ENCODE measurements around the gene OR56A4.
A peak's percentile ranks its signal among the peaks of the same experiment; 100 is the strongest.

OR56A4 gene, protein sequence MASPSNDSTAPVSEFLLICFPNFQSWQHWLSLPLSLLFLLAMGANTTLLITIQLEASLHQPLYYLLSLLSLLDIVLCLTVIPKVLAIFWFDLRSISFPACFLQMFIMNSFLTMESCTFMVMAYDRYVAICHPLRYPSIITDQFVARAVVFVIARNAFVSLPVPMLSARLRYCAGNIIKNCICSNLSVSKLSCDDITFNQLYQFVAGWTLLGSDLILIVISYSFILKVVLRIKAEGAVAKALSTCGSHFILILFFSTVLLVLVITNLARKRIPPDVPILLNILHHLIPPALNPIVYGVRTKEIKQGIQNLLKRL

DNA sequence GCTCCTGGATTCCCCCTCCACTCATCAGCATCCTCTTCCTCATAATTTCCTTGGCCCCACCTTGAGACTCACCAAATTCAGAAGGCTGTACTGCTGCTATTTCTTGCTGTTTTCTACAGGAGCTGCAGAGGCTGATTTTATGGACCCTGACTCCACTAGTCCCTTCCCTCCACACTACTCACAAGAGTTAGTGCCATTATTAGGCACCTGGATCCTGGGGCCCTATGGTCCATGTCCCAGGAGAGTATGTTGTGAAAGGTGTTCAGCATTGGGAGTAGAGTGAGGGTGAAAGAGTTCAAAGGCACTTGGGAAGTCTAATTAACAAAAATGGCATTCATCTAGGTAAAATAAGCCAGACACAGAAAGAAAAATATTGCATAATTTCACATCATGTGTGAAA is at the start of gene OR56A4:
Gene OR56A4 (minus strand): TSS at position 101 of the 400 bp plus-strand sequence. CDS start 3,954 bp downstream, outside the sequence.
- no peak for DNase-seq

DNA sequence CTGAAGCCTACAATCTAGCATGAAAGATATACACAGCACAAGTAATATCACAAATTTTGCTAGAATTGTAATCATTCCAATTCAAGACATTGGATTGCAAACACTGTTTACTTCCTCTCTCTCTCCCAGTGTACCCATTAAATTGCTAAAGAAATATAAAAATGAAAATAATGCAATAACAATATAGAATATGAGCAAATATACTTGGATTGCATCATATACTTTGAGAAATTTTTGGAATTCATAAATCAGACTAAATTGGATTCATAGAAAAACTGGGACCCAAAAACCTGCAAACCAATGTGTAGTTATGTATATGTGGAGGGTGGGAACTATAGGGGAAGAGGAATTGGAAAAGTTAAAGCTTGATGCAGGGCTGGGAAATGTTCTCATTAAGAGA is 48.8 kb upstream of the OR56A4 start:
- DNase-seq = no peak

DNA sequence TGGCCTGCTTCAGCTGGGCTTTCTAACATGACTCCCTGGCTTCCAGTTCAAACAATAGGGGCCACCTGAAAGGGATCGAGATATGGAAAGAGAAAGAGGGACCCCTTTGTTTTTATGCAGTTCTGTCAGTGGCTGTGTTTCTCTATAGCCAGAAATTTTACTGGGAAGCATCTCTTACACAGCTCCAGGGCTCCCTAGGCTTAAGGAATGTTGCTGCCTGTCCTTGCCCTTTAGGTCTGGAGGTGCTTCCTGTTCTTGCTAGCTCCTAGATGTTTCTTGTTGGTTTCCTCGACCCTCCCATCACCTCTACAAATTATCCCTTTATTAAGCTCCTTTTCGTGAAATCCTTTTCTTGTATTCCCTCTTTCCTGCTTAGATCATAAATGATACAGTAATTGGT is 45.6 kb upstream of the OR56A4 start:
- DNase-seq = no peak

DNA sequence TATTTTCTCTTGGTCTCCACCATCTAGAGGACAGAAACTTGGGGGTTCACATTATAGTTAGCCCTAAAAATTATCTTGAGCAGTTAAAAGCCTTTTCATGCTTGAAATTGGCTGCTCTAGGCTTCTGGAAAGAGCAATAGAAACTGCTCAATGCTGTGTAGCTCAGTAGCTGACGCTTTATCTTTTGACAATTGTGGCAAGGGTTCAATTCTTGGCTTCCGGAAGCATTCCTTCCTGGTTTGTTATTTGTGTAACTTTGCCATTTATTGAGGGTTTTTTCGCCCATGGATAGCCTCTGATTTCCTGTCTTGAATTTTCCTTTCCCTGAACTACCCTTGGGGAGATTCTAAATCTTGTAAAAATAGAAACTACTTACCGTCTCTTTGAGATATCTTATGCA is 34.1 kb upstream of the OR56A4 start:
- no peak for DNase-seq

DNA sequence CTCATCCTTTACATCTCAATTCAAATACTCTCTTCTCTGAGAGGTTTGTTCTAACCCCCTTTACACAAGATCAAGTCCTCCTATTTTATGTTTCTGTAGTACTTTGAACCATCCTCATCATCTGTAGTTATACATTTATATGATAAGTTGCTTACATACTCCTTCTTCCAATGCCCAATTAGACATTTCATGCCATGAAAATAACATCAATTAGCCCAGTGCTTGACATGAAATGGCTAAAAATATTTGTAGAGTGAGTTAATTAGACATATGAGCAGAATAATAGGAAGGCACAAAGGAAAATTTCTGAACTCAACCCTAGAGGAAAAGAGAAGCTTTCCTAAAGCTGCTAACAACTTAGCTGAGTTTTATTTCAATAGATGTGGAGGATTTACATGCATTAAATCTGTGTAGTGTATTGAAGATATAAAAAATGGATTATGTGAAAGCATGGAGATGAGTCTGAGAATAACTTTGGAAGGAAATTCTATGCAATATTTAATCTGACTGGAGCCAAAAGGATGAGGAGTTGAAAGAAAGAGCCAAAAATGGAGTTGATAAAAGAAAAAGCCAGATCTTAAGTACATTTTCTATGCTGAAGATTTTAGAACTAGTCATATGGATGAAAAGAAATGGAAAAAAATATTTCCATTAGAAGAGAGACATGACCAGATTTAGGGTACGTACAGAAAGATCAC is 24.1 kb upstream of the OR56A4 start, which contains the start of gene OR56A1:
Gene OR56A1 (minus strand): TSS at position 51 of the 698 bp plus-strand sequence. CDS start 3,066 bp downstream, outside the sequence.
- DNase-seq = no peak

DNA sequence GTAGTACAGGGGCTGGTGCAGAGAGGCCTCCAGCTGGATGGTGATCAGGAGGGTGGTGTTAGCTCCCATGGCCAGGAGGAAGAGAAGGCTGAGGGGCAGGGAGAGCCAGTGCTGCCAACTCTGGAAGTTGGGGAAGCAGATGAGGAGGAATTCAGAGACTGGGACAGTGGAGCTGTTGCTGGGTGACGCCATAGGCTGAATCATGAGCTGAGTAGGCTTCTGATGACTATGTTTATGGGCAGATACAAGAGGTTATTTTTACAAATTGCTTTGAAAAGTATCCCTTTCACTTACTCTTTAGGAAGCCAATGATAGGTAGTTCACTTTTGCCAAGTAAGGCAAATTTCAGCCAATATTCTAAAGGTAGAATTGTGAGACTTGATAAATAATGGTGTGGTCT is 20.8 kb upstream of the OR56A4 start:
- no peak for DNase-seq

DNA sequence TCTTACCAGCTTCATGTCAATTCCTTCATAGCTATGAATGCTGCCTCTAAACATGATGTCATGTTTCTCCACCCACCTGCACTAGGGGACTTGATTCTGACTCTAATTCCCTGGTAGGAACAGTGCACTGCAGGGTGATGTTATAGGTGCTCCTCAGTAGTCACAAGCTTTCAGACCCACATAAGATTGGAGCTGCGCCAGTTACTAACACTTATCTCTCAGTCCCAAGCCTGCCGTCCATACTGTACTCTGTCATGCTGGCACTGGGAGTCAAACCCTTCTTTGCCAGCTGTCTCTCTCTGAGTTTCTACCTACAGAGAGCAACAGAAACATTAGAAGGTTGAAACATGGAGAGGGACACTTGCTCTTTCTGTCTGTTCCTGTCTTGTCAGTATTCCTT is 18.3 kb upstream of the OR56A4 start:
- DNase-seq = no peak

DNA sequence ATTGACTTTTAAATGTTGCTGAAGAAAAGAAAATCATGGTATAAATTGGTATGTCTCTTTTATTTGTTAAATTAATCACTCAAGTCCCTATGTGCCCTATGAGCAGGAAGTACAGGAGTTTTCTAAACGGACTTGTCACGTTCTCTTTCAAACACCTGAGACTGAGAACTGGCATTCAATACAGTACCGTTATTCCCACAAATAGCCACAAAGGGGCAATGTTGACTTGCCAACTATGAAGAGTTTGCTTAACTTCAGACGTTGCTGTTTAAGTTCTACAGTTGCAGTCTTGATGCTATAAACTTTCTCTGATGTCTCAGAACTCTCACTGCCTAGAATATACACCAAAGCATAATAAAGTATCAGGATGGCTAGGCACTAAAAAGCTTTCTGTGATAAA is 16.2 kb upstream of the OR56A4 start:
- peak in 2 of 51 donors; percentile 0 to 26 for DNase-seq

DNA sequence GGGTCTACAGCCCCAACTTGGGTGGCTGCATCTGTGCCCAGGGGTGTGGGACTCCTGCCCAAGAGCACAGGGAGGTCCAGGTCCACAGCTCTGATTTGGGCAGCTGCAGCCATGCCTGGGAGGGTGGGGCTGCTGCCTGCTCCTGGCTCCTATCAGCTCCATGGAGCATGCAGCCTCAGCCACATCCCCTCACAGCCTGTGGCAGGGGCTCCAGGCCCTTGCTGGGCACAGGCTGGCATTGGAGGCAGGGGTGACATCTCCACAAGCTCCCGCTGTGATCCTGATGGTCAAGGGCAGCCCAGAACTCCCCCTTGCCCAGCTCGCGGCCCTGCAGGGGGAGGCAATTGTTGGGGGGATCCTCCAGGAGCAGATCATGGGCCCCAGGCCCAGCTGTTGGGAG is 6.3 kb upstream of the OR56A4 start:
- no peak for DNase-seq

DNA sequence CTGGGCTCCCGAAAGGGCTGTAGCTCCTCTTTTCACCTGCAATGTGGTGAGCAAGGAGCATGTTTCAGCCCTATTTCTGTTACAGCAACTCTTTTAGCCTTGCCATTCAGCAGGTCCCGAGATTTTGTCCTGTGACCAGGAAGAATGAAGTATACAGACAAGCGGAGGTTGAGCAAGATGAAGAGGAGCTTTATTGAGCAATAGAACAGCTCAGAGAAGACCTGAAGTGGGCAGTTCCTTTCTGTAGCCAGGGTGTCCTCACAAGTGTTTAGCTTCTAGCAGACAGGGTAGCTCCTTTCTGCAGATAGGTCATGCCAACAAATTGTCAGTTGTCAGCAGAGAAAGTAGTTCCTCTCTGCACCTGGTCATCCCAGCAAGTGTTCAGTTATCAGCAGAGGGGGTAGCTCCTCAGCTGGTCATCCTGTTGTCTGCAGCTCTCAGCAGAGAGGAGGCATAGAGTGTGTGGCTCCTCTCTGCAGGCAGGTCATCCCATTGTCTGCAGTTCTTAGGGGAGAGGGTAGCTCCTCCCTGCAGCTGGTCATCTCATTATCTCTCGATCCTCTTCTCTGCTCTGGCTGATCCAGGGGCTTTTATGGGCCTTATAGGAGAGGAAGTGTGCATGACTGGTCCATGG is 5.4 kb upstream of the OR56A4 start:
- DNase-seq = no peak

DNA sequence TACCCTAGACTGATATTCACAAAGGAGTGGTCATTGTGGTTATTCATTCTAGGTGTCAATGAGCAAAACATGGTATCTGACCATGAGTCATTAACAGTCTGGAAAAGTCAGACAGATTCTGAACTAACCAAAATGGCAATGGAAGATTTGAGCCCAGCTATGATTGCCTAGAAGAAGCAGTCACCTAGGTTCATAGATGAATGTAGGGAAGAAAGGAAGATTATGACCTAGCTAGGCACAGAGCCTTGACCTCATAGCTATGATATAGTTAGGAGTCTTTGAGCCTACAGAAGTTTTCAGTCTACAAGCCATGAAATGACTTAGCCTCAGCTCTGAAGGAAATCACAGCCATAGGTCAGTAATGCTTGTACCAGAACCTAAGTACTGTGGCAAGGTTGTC is 351 bp downstream of the OR56A4 start:
- no peak for DNase-seq

DNA sequence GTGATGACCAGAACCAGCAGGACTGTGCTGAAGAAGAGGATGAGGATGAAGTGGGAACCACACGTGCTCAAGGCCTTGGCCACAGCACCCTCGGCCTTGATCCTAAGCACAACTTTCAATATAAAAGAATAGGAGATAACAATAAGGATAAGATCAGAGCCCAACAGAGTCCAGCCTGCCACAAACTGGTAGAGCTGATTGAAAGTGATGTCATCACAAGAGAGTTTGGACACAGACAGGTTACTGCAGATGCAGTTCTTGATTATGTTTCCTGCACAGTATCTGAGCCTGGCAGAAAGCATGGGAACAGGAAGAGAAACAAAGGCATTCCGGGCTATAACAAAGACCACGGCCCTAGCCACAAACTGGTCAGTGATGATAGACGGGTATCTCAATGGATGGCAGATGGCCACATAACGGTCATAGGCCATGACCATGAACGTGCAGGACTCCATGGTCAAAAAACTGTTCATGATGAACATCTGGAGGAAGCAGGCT is 4.5 kb downstream of the OR56A4 start:
- DNase-seq = no peak

DNA sequence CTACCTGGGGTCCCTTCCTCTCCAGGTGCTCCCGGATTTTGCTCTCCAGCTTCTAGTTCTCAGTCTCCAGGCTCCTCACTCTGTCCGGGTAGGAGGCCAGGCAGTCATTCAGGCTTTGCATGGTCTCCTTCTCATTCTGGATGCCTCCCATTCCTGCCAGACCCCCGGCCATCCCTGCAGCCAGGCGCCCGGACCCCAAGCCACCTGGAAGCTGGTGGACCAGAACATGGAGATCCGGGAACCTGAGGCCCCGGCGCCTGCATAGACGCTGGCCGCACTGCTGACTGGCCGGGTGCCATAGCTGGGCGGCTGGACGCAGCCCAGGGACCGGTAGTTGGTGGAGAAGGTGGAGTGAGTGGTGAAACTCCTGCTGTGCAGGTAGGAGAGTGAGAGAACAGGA is 12.0 kb downstream of the OR56A4 start:
- DNase-seq = no peak

DNA sequence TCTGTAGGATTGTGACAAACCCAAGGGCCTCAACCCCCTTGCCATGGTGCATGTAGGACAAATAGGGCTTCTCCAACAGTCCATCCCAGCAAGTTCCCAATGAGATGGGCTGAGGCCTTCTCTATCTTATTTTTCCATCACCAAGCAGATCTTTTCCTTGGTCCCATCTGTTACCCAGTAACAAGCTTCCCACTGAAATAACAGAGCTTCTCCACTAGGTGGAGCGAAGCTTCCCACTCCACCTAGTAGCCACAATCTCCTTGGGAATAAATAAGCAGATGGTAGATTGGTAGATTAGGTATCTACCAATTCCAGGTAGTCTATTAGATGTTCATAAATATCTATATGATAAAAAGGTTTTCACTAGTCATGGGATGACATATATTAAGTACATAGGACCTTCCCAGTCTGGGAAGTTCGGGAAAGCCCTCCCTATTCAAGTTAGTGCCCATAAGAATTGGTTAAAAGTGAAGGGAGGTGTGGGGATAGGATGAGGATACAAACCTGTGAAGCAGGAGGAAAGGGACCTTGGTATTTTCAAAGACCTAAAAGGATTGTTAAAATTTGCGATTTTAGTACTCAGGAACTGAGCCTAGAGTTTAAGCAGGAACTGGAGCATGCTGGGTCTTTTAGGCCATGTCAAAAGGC is 14.0 kb downstream of the OR56A4 start:
- no peak for DNase-seq

DNA sequence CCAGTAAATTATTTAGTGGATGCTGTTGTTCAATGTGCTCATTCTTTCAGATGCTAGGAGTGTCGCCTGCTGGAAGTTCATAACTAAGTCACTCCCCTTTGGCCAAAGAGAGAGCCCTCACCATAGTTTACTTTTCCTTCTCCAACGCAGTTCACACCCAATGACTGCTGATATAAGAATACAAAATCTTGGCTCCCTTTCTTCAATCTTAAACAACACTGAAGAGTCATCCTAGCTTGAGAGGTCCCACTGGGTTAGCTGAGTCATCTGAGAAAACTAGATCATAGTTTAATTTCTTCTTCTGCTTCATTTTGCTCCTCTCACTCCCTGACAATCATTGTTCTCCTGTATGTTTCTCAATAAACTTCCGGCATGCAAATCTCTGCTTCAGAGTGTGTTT is 14.6 kb downstream of the OR56A4 start:
- DNase-seq = no peak

DNA sequence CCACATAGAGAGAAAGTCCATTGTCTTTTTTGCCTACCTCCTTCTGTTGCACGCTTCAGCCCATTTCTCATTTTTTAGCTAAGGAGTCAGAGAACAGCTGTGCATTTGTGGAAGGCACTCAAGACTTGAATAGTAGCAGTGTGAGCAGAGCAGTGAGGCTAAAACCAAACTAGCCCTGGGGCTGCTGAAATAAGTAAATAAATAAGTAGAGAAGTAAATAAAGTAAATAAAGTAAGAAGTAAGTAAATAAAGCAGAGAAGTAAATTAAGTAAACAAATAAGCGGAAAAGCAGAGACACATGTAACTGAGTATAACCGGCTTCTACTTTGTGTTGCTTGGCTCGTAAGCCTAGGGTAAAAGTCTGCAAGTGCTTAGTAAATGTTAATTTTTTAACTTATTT is 17.5 kb downstream of the OR56A4 start:
- no peak for DNase-seq

DNA sequence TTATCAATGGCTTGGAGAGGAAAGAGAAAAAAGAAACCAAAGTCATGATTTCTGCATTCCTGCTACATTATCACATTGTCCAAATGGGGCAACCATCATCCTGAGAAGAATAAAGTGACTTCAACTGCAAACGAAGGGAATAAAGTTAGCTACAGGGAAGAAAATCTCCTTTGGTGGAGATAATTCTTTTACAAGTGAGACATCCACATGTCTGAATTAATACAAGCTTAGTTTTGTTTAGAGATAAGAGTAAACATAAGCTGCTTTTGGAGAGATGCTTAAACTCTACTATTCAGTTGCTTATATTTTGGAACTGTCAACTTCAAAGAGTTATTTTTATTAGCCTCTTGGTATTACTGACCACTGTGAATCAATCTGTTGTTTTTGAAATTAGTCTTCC is 19.9 kb downstream of the OR56A4 start, which contains the start of gene OR52L1:
Gene OR52L1 (minus strand): TSS at position 101 of the 400 bp plus-strand sequence. CDS start 55 bp downstream, at position 46.
- no peak for DNase-seq

DNA sequence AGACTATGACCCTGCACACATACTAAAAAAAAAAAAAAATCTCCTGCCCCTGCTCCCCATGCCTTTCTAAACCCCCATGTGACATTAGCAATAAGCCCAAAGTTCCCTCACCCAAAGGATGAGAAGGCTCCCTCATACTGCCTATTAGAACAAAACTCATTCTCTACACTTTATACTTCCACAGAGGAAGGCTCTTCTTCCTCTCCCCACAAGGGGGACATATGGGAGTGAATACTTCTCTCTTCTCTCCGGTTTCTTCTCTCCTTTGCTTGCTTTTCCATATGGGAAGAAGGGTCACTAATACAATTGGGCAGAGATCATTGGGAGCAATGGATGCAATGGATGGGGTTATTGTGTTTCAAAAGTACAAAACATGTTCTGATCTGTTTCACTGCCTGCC is 23.3 kb downstream of the OR56A4 start:
- no peak for DNase-seq

DNA sequence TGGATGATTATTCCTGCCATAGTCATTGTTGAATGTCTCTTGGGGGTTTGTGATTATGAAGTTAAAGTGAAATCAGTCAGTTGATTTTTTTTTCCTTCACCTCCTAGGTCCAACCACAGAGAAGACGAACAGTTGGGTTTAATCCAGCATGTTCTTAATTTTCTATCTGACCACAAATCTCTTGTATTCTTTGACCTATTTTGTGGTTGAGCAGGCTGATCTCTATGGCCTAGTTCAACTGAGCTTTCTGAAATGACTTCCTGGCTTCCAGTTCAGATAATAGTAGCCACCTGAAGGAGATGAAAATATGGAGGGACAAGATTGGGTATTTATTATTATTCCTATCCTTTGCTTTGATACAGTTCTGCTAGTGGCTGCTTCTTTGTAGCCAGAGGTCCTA is 33.2 kb downstream of the OR56A4 start:
- no peak for DNase-seq

DNA sequence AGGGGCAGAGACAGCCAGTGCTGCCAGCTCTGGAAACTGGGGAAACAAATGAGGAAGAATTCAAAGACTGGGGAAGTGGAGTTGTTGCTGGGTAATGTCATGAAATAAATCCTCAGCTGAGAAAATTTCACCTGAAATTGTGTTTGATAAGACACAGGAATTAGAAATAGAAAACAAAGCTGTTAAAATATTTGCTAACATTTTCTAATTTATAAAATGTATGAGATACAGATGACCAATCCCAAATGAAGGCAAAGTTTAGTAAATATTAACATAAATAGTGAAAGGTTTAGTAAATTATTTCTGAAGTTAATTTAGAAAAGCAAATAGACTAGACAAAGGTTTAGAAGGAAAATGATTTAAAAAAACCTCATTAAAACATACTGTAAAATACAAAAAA is 38.4 kb downstream of the OR56A4 start, which contains the start of gene OR56A5:
Gene OR56A5 (minus strand): TSS at position 101 of the 400 bp plus-strand sequence. CDS start 0 bp downstream, at position 101.
- DNase-seq = no peak

DNA sequence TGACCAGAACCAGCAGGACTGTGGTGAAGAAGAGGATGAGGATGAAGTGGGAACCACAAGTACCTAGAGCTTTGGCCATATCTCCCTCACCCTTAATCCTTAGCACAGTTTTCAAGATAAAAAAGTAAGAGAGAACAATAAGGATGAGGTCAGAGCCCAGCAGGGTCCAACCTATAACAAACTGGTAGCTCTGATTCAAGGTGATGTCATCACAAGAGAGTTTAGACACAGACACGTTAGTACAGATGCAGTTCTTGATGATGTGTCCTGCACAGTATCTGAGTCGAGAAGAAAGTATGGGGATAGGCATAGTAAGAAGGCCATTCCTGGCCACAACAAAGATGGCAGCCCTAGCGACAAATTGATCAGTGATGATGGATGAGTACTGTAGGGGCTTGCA is 39.0 kb downstream of the OR56A4 start:
- no peak for DNase-seq

DNA sequence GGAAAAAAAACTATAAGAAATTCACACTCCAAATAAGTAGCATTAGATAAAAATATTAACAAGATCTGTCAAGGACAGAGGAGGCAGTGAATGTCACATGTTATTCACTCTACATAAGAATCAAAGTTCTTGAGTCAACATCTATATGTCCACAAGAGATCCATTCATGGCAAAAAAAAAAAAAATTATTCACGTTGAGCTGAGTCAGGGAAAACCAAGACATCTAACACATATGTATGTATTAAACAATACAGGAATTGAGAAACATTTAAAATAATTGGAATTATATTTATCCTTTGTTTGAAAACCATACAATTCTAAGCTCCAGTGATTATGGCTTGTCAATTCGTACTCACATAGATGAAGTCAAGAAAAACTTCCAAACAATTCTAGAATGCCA is 39.8 kb downstream of the OR56A4 start:
- DNase-seq = no peak

Data from hypothalamus (tissue), 51 donors.